HepG2 (cell line): ENCODE results near the gene DDX17. TPM values are rescaled to one million over a fixed set of nuclear protein-coding genes. Genes with fewer than 3 reads are reported as not detected.

ENCODE experiments used
- CBX2 ChIP-seq, 2 experiments: fragments of 200-600 bp in 1 of 2; sonication (generic); formaldehyde crosslinking in 1 of 2; IDR thresholded peaks; 2 replicates each; pipeline versions ENCODE4 v1.7.0 to v1.8.1; 2018 to 2022; ENCODE audit warnings: low read depth in 2 of 2, low read length in 1 of 2, mild to moderate bottlenecking in 1 of 2, missing genetic modification reagents in 1 of 2
- DMAP1 ChIP-seq: IDR thresholded peaks from 2 replicates; pipeline ENCODE4 v1.6.1; 2016
- HDAC1 ChIP-seq: sonication (generic); formaldehyde crosslinking; IDR thresholded peaks from 2 replicates; pipeline ENCODE4 v1.5.1; 2020; ENCODE audit warnings: mild to moderate bottlenecking, missing genetic modification reagents
- HDAC2 ChIP-seq: sonication (generic); formaldehyde crosslinking; IDR thresholded peaks from 2 replicates; pipeline ENCODE4 v1.4.0; 2020; ENCODE audit warnings: missing genetic modification reagents
- HNF1B ChIP-seq: sonication (generic); formaldehyde crosslinking; IDR thresholded peaks from 2 replicates; pipeline ENCODE4 v1.5.1; 2020; ENCODE audit warnings: mild to moderate bottlenecking, moderate library complexity, missing genetic modification reagents
- KLF6 ChIP-seq: IDR thresholded peaks from 2 replicates; pipeline ENCODE4 v1.8.0; 2016; ENCODE audit warnings: missing biosample characterization, missing genetic modification reagents
- NCOR1 ChIP-seq: fragments of 200-600 bp; sonication (generic); IDR thresholded peaks from 2 replicates; pipeline ENCODE4 v1.7.0; 2017; ENCODE audit warnings: antibody characterized with exemption, low read length, borderline replicate concordance
- POLR2AphosphoS2 ChIP-seq: IDR thresholded peaks from 2 replicates; pipeline ENCODE4 v1.6.1; 2011; ENCODE audit warnings: low read depth, low read length, improper control_type of control experiment
- POLR2AphosphoS5 ChIP-seq: IDR thresholded peaks from 2 replicates; pipeline ENCODE4 v1.6.1; 2012; ENCODE audit warnings: low read depth, low read length
- RARA ChIP-seq: IDR thresholded peaks from 2 replicates; pipeline ENCODE4 v1.6.1; 2016; ENCODE audit warnings: missing genetic modification reagents, missing compliant biosample characterization
- RXRA ChIP-seq: sonication (generic); formaldehyde crosslinking; IDR thresholded peaks from 2 replicates; pipeline ENCODE4 v1.5.1; 2020; ENCODE audit warnings: missing genetic modification reagents
- SAP130 ChIP-seq: IDR thresholded peaks from 2 replicates; pipeline ENCODE4 v1.6.1; 2016; ENCODE audit warnings: low read depth
- THAP8 ChIP-seq: sonication (generic); formaldehyde crosslinking; IDR thresholded peaks from 2 replicates; pipeline ENCODE4 v1.5.1; 2020; ENCODE audit warnings: missing genetic modification reagents, mild to moderate bottlenecking, borderline replicate concordance
- YY1 ChIP-seq: IDR thresholded peaks from 2 replicates; pipeline ENCODE4 v1.6.1; 2011; ENCODE audit warnings: low read length, low read depth, moderate library complexity, mild to moderate bottlenecking; ENCODE audit not compliant: insufficient read depth, insufficient replicate concordance
- ZGPAT ChIP-seq: IDR thresholded peaks from 2 replicates; pipeline ENCODE4 v1.6.1; 2016; ENCODE audit warnings: mild to moderate bottlenecking
- ZMYM3 ChIP-seq: sonication (generic); formaldehyde crosslinking; IDR thresholded peaks from 2 replicates; pipeline ENCODE4 v1.5.1; 2020; ENCODE audit warnings: mild to moderate bottlenecking, missing genetic modification reagents
- ZNF331 ChIP-seq: sonication (generic); formaldehyde crosslinking; IDR thresholded peaks from 2 replicates; pipeline ENCODE4 v1.4.0; 2020; ENCODE audit warnings: missing genetic modification reagents
- ZNF670 ChIP-seq: sonication (generic); formaldehyde crosslinking; IDR thresholded peaks from 2 replicates; pipeline ENCODE4 v1.8.0; 2022; ENCODE audit warnings: mild to moderate bottlenecking, missing genetic modification reagents, borderline replicate concordance
- ZNF749 ChIP-seq: sonication (generic); formaldehyde crosslinking; IDR thresholded peaks from 2 replicates; pipeline ENCODE4 v1.8.0; 2022; ENCODE audit warnings: mild to moderate bottlenecking, missing genetic modification reagents, moderate library complexity, borderline replicate concordance
- ZNF770 ChIP-seq: sonication (generic); formaldehyde crosslinking; IDR thresholded peaks from 2 replicates; pipeline ENCODE4 v1.5.0; 2020; ENCODE audit warnings: mild to moderate bottlenecking, missing genetic modification reagents
- ZNF772 ChIP-seq: sonication (generic); formaldehyde crosslinking; IDR thresholded peaks from 2 replicates; pipeline ENCODE4 v1.5.0; 2020; ENCODE audit warnings: mild to moderate bottlenecking, missing genetic modification reagents
- ZNF780A ChIP-seq: sonication (generic); formaldehyde crosslinking; IDR thresholded peaks from 2 replicates; pipeline ENCODE4 v1.8.0; 2022; ENCODE audit warnings: mild to moderate bottlenecking, missing genetic modification reagents, moderate library complexity
- ZNF816 ChIP-seq: sonication (generic); formaldehyde crosslinking; IDR thresholded peaks from 2 replicates; pipeline ENCODE4 v1.8.0; 2022; ENCODE audit warnings: missing genetic modification reagents, mild to moderate bottlenecking, borderline replicate concordance
- polyA plus RNA-seq, 8 experiments: library from polyadenylated mRNA; depleted of rRNA in 3 of 8; stranded (reverse) in 7 of 8; unstranded in 1 of 8; fragments of >200 nt; fragmentation: Illumina TruSeq in 4 of 8; extraction: Trizol in 4 of 8; gene quantifications; 2 replicates each; pipeline versions ENCODE4 v1.2.1 to v1.2.3, GENCODE V29; 2011 to 2016; ENCODE audit warnings: low read depth in 4 of 8, missing spikeins in 1 of 8, mixed read lengths in 1 of 8; ENCODE audit not compliant: insufficient read depth in 1 of 8
- total RNA-seq, 5 experiments: library from RNA; depleted of rRNA; stranded (reverse); fragments of >200 nt; fragmentation: Illumina TruSeq; extraction: Trizol; gene quantifications; 2 replicates each; pipeline ENCODE4 v1.2.3, GENCODE V29; 2016; ENCODE audit warnings: low read depth in 1 of 5

DDX17 gene
- total and polyA plus RNA-seq, 2 of the 13 experiments (the other 11 are each of a cell fraction or from before 2014, with no cell fraction given) = 238 to 344 TPM

- TF ChIP-seq ZGPAT (CRISPR knock-in tag) (peak; percentile 31; the same call in 1 of the 2 replicates), DMAP1 (peak; percentile 51; the same call in 1 of the 2 replicates), ZNF772 (CRISPR knock-in tag) (0 out of 2 replicates have a peak, but pooled peaks have one; percentile 34), SAP130 (peak; percentile 45), ZNF780A (CRISPR knock-in tag) (no peak), ZNF816 (peak; percentile 33; the same call in 1 of the 2 replicates), POLR2AphosphoS5 (peak; percentile 50), HDAC1 (peak; percentile 57; the same call in 1 of the 2 replicates), NCOR1 (no peak), HNF1B (CRISPR knock-in tag) (0 out of 2 replicates have a peak, but pooled peaks have one; percentile 36), YY1 (peak; percentile 38), ZNF770 (CRISPR knock-in tag) (peak; percentile 67; the same call in 1 of the 2 replicates), CBX2 (IDR thresholded peaks at IDR 0.05; ENCODE audit: low read depth, low read length) (no peak), CBX2 (CRISPR knock-in tag; IDR thresholded peaks at IDR 0.05; ENCODE audit: low read depth) (no peak), ZNF331 (CRISPR knock-in tag) (no peak), POLR2AphosphoS2 (peak; percentile 36; the same call in 1 of the 2 replicates), HDAC2 (CRISPR knock-in tag) (peak; percentile 20; the same call in 1 of the 2 replicates), RXRA (CRISPR knock-in tag) (peak; percentile 20; the same call in 1 of the 2 replicates), THAP8 (CRISPR knock-in tag) (no peak), RARA (CRISPR knock-in tag) (peak; percentile 26; the same call in 1 of the 2 replicates), ZNF749 (no peak), ZNF670 (0 out of 2 replicates have a peak, but pooled peaks have one; percentile 59), ZMYM3 (CRISPR knock-in tag) (peak; percentile 67; the same call in 1 of the 2 replicates), KLF6 (CRISPR knock-in tag) (peak; percentile 9; the same call in 1 of the 2 replicates)
Measured at GRCh38 chr22:38504731-38505540, 1.2 kb downstream of the DDX17 start (continued).
